Spleen (tissue), 11 donors: Measurements from ENCODE around the gene HSP90AB1. TPM values are rescaled to one million over a fixed set of nuclear protein-coding genes. Genes with fewer than 3 reads are reported as not detected.
A peak's percentile ranks its signal among the peaks of the same experiment; 100 is the strongest.

Source experiments
- DNase-seq: peaks from one replicate; pipeline ENCODE4 v3.0.0-alpha.2; 2020
- H3K27ac ChIP-seq, 8 donors: fragments of 200-600 bp; sonication (generic) in 7 of 8; 1 replicate in 4 of 8; 2 replicates in 4 of 8; pipeline versions ENCODE4 v1.5.0 to v1.8.0; 2016 to 2021; ENCODE audit warnings: inconsistent platforms in 4 of 8, mild to moderate bottlenecking in 4 of 8, moderate library complexity in 1 of 8
- H3K27me3 ChIP-seq, 7 donors: fragments of 200-600 bp; sonication (generic) in 6 of 7; replicated peaks in 1 of 7; 1 replicate in 4 of 7; 2 replicates in 3 of 7; pipeline versions ENCODE4 v1.5.0 to v1.8.0; 2016 to 2021; ENCODE audit warnings: inconsistent platforms in 3 of 7, mild to moderate bottlenecking in 1 of 7
- H3K36me3 ChIP-seq, 6 donors: fragments of 200-600 bp; sonication (generic) in 5 of 6; 1 replicate in 4 of 6; 2 replicates in 2 of 6; pipeline versions ENCODE4 v1.5.0 to v1.8.0; 2016 to 2021; ENCODE audit warnings: inconsistent platforms in 2 of 6
- H3K4me1 ChIP-seq, 6 donors: fragments of 200-600 bp; sonication (generic) in 5 of 6; 1 replicate in 3 of 6; 2 replicates in 3 of 6; pipeline versions ENCODE4 v1.5.0 to v1.8.0; 2016 to 2021; ENCODE audit warnings: inconsistent platforms in 3 of 6
- H3K4me3 ChIP-seq, 8 donors: fragments of 200-600 bp; sonication (generic) in 7 of 8; 1 replicate in 4 of 8; 2 replicates in 4 of 8; pipeline versions ENCODE4 v1.5.0 to v1.8.0; 2016 to 2021; ENCODE audit warnings: inconsistent platforms in 4 of 8, mild to moderate bottlenecking in 4 of 8, moderate library complexity in 2 of 8
- H3K9me3 ChIP-seq, 8 donors: fragments of 200-600 bp; sonication (generic) in 7 of 8; 1 replicate in 4 of 8; 2 replicates in 4 of 8; pipeline versions ENCODE4 v1.5.0 to v1.8.0; 2016 to 2021; ENCODE audit warnings: inconsistent platforms in 4 of 8
- POLR2A ChIP-seq, 3 donors: fragments of 450-650 bp; IDR thresholded peaks; one replicate each; pipeline ENCODE4 v1.5.1; 2017; ENCODE audit warnings: antibody characterized with exemption in 3 of 3, mild to moderate bottlenecking in 1 of 3
- POLR2AphosphoS5 ChIP-seq, 3 donors: sonication (generic); formaldehyde crosslinking; IDR thresholded peaks; one replicate each; pipeline ENCODE4 v1.5.1; 2017; ENCODE audit warnings: antibody characterized with exemption in 3 of 3
- WGBS, 5 donors: extraction: QIAGEN DNeasy Blood & Tissue Kit in 3 of 5; methylation state at CpG; one replicate each; pipeline versions ENCODE4 v1.1.5 to v1.1.7; 2013 to 2018; 5-methylcytosine and 5-hydroxymethylcytosine counted together
- intact Hi-C: fragments of 100-400 bp; cut with DNase I; formaldehyde crosslinking; loops from one replicate; pipeline ENCODE4 v1.15.0; 2023; ENCODE audit warnings: low total_unique reads
- polyA plus RNA-seq, 3 donors: library from polyadenylated mRNA; stranded (reverse); fragments of 200-250 nt; gene quantifications; one replicate each; pipeline ENCODE4 v1.2.1, GENCODE V29; 2013
- total RNA-seq, 7 donors: library from RNA; depleted of rRNA in 3 of 7; stranded (reverse); fragments of >200 nt in 3 of 7; fragmentation: NEBNext Ultra II Directional in 4 of 7; extraction: Animal tissue kit (Norgen Biotek cat#: 25700) in 4 of 7; gene quantifications; one replicate each; pipeline versions ENCODE4 v1.1.0 to v1.2.1, GENCODE V29; 2016 to 2021
- TF ChIP-seq, protein P1 (sequence below), 11 experiments: fragments of 200-600 bp in 7 of 11; fragments of 450-650 bp in 4 of 11; sonication (generic) in 4 of 11; IDR thresholded peaks in 8 of 11; conservative IDR thresholded peaks in 3 of 11; 1 replicate in 7 of 11; 2 replicates in 4 of 11; pipeline versions ENCODE4 v1.4.0 to v1.8.0; 2016 to 2021; ENCODE audit warnings: antibody characterized with exemption in 11 of 11, inconsistent platforms in 4 of 11, mild to moderate bottlenecking in 1 of 11
- donor health status: healthy with polysubstance abuse.
- donor health status: DM: no; HTN: no; CAD: no; lungs with moderate emphysema.
- donor health status: DM: no; HTN: no; CAD: no.
- donor health status: Bipolar disorder and iron deficiency.
- donor health status: healthy.
- donor health status: DM: no; HTN: no; CAD: no.
- donor health status: DM: yes; HTN: yes; CAD: no.

The HSP90AB1 gene
- total and polyA plus RNA-seq, 10 donors = 196 to 546 (median 386) TPM

DNA sequence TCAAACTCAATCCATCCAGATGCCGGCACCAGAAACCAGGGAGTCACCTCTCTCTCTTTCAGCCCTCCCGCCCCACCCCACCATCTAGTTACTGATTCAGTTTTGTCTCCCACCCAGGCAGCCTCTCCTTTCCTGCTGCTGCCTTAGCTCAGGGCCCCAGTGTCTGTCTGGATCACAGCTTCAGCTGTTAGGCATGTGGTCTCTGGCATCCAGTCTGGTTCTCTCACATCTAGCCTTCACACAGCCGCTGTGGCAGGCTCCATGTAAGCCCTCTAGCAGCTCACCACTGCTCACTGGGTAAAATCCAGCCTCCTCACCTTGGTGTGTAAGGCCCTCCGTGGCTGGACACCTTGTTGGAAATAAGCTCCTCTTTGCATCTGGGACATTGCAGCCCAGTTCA is 44.9 kb downstream of the HSP90AB1 start:
- TF ChIP-seq, protein P1, sequence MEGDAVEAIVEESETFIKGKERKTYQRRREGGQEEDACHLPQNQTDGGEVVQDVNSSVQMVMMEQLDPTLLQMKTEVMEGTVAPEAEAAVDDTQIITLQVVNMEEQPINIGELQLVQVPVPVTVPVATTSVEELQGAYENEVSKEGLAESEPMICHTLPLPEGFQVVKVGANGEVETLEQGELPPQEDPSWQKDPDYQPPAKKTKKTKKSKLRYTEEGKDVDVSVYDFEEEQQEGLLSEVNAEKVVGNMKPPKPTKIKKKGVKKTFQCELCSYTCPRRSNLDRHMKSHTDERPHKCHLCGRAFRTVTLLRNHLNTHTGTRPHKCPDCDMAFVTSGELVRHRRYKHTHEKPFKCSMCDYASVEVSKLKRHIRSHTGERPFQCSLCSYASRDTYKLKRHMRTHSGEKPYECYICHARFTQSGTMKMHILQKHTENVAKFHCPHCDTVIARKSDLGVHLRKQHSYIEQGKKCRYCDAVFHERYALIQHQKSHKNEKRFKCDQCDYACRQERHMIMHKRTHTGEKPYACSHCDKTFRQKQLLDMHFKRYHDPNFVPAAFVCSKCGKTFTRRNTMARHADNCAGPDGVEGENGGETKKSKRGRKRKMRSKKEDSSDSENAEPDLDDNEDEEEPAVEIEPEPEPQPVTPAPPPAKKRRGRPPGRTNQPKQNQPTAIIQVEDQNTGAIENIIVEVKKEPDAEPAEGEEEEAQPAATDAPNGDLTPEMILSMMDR (IDR thresholded peaks at IDR 0.05 in 8 of 11, conservative IDR thresholded peaks at IDR 0.05 in 3 of 11) = no peak
- TF ChIP-seq POLR2AphosphoS5 (IDR thresholded peaks at IDR 0.05) (no peak), POLR2A (IDR thresholded peaks at IDR 0.05) (no peak)
- Histone ChIP-seq H3K4me3 (no peak overlapping the region), H3K27me3 (peaks cover 0 to 99% (median 44%) of the 10 kb centered on the region in 7 donors), H3K9me3 (no peaks in the 10 kb centered on the region), H3K36me3 (no peaks in the 10 kb centered on the region), H3K4me1 (peaks cover 0 to 3% (median under 1%) of the 10 kb centered on the region in 6 donors), H3K27ac (no peak overlapping the region)
- 76 to 88% (median 81%) methylated on average over 4 of the region's 4 CpGs for WGBS, 5 donors
- intact Hi-C loops = no loop called here
- peak; percentile 51 for DNase-seq

DNA sequence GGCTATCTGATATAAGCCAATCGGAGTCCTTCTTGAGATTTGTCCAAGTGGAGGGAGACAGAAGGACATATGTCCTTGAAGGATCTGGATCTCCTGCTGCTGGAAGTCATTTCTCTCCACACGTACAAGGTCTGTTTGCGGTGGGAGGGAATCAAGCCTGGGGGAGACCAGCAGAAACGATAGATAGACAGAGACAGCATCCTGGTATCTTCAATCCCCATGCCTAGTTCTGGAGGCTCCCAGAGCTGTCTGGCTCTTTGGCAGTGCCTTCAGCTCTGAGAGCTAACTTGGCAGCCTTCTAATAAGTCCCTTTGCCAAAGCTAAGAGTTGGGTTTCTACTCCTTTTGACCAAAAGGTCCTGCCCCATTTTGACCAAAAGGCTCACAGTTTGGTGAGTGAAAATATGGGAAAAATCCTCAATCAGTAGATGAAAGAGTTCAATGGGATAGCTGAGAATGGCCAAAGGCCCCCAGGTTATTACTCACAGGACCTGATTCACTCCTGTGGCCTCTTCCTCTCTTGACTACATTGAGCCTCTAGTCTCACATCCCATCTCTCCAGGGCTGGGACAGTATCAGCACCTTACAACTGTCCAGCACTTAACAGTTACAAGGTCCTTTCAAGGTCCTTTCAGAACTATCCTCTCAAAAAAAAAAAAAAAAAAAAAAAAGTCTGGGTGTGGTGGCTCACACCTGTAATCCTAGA is 45.9 kb downstream of the HSP90AB1 start:
- intact Hi-C loops = no loop called here
- no peak for TF ChIP-seq POLR2A (IDR thresholded peaks at IDR 0.05)
- TF ChIP-seq, protein P1 (IDR thresholded peaks at IDR 0.05 in 8 of 11, conservative IDR thresholded peaks at IDR 0.05 in 3 of 11) = no peak
- TF ChIP-seq POLR2AphosphoS5 (IDR thresholded peaks at IDR 0.05) = no peak
- Histone ChIP-seq H3K4me3 (no peak overlapping the region), H3K9me3 (no peaks in the 10 kb centered on the region), H3K36me3 (no peaks in the 10 kb centered on the region), H3K27me3 (peaks cover 4 to 99% (median 54%) of the 10 kb centered on the region in 7 donors), H3K27ac (no peak overlapping the region), H3K4me1 (peaks cover 9 to 13% (median 11%) of the 10 kb centered on the region in 6 donors)
- WGBS, 5 donors = 80 to 87% (median 86%) methylated on average over 4 of the region's 4 CpGs
- DNase-seq = no peak

DNA sequence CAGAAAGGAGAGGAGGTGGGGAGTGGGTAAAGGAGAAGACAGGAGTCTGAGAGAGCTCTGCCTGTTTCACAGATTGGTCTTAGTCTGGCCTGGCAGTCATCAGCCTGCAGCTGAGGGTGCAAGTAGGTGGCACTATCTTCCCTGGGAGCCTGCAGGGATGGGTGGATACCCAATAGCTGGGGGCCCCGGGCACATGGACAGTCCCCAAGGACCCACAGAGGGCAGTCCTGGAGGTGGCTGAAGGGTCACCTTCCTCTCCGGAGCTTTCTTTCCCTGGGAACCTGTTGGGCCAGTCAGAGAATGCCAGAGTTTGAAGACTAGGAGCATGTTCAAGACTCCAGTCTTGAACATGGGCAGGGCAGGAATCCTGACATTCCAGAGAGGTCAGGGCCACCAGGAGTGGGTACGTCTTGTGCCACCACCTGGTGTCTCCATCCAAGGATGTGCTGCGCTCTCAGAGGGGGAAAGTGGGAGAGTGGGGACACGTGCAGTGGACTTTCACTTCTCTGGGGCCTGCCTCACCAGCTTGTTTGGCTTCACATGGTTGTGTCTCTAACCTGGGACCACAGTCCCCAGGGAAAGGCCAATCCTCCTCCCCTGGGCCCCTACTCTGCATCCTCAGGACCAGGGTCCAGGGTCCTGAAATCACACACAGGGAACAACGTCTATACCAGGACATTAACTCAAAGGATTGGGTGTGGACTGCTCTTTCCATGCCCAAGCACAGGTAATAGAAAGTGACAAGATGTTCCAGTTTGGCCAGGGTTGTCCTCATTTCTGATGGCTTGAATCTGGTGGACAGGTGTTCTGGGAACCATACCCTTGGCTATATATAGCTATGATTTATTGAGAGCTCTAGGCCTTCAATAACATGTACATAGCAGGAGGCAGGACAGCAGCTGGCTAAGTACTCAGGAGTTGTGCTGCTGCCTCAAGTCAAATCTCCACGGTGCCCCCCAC is 48.2 kb downstream of the HSP90AB1 start:
- peaks cover 4 to 84% (median 54%) of the 10 kb centered on the region in 7 donors for H3K27me3 ChIP-seq
- peak; percentile 37 for DNase-seq
- 68 to 85% (median 80%) methylated on average over 7 of the region's 7 CpGs for WGBS, 5 donors
- peaks cover 10 to 20% (median 14%) of the 10 kb centered on the region in 6 donors for H3K4me1 ChIP-seq
- H3K27ac ChIP-seq = no peak overlapping the region
- intact Hi-C loops = no loop called here
- H3K9me3 ChIP-seq = no peaks in the 10 kb centered on the region
- no peak overlapping the region for H3K4me3 ChIP-seq
- TF ChIP-seq, protein P1 (IDR thresholded peaks at IDR 0.05 in 8 of 11, conservative IDR thresholded peaks at IDR 0.05 in 3 of 11) = no peak
- TF ChIP-seq POLR2AphosphoS5 (IDR thresholded peaks at IDR 0.05) = no peak
- no peak for TF ChIP-seq POLR2A (IDR thresholded peaks at IDR 0.05)
- peaks cover 0 to 9% (median under 1%) of the 10 kb centered on the region in 6 donors for H3K36me3 ChIP-seq
